Stimulated activated CD4-positive, alpha-beta T cell treated with anti-CD3 and anti-CD28 coated beads, Interleukin-15, amount 100 ng/mL, for 1 hour (primary cell): ENCODE data around the gene RPL18A.
"Not testable (repeated sequence)": the region's sequence is repeated elsewhere in the genome, so short reads cannot be mapped to it uniquely, and the experiment has no call there.

ENCODE experiments used
- DNase-seq, 2 donors: peaks; one replicate each; pipeline ENCODE4 v3.0.0-alpha.2; 2020; ENCODE audit warnings: low read depth in 1 of 2, low spot score in 1 of 2

Gene RPL18A

GRCh38 chr19:17866312-17866963 is 6.7 kb downstream of the RPL18A start:
- no peak for DNase-seq

DNA sequence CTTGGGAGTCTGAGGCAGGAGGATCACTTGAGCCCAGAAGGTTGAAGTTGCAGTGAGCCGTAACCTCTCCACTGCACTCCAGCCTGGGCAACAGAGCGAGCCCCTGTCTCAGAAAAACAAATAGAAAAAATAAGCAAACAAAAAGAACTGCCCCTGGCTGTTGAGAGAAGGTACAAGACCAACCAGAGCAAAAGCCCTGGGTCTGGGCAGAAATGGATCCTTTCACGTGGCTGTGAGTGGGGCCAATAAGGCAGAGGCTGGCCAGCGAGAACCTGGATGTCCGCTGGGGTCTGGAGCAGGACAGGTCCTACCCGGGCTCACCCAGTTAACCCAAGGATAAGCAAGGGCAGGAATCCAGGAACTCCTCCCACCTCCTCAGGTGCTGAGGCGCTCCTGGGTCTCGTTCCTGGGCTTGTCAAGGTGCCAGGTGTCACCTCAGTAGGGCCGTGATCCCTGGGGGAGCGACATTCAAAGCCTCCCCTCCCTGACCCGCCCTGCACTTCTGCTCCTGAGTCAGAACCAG is 7.3 kb downstream of the RPL18A start:
- no peak for DNase-seq

GRCh38 chr19:17868669-17869068 is 9.0 kb downstream of the RPL18A start:
- no peak for DNase-seq

- no peak for DNase-seq
These were observed 9.5 kb downstream of the RPL18A start for GRCh38 chr19:17869114-17869608.

- DNase-seq, result no peak
These were observed 11.5 kb downstream of the RPL18A start for GRCh38 chr19:17871032-17871877.

DNA sequence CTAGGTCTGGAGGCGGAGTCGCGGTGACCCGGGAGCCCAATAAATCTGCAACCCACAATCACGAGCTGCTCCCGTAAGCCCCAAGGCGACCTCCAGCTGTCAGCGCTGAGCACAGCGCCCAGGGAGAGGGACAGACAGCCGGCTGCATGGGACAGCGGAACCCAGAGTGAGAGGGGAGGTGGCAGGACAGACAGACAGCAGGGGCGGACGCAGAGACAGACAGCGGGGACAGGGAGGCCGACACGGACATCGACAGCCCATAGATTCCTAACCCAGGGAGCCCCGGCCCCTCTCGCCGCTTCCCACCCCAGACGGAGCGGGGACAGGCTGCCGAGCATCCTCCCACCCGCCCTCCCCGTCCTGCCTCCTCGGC is 12.2 kb downstream of the RPL18A start, which contains the start of gene SLC5A5:
Gene SLC5A5 (plus strand): TSS at position 68 of the 373 bp plus-strand sequence. CDS start 375 bp downstream, outside the sequence.
- no peak for DNase-seq

- DNase-seq, result peak in 1 of 2 donors; percentile 26
These were observed 12.7 kb downstream of the RPL18A start for GRCh38 chr19:17872251-17873001.

GRCh38 chr19:17873786-17874757 is 14.4 kb downstream of the RPL18A start:
- DNase-seq, result peak; percentile 40 to 59

DNA sequence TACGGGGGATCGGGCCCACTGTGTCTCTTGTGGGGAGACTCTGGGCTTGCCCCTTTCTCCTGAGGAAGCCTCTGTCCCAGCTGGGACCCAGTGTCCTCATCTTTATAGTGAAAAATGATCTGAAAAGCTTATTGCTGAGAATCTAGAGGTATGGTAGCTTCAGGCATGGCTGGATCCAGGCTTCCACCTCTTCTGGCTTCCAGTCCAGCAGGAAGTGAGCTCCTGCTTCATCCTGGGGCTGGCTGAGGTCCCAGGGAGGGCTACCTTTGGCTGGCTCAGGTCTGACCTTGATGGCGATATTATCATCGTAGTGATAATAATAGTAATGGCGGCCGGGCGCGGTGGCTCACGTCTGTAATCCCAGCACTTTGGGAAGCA is 15.0 kb downstream of the RPL18A start:
- no peak for DNase-seq

- DNase-seq, result no peak
These were observed 18.0 kb downstream of the RPL18A start for GRCh38 chr19:17877696-17878095.

GRCh38 chr19:17879466-17879865 is 19.8 kb downstream of the RPL18A start:
- DNase-seq, result no peak

GRCh38 chr19:17881701-17882100 is 22.0 kb downstream of the RPL18A start:
- DNase-seq, result no peak

- DNase-seq, result no peak
These were observed 24.1 kb downstream of the RPL18A start for GRCh38 chr19:17883627-17884410.

DNA sequence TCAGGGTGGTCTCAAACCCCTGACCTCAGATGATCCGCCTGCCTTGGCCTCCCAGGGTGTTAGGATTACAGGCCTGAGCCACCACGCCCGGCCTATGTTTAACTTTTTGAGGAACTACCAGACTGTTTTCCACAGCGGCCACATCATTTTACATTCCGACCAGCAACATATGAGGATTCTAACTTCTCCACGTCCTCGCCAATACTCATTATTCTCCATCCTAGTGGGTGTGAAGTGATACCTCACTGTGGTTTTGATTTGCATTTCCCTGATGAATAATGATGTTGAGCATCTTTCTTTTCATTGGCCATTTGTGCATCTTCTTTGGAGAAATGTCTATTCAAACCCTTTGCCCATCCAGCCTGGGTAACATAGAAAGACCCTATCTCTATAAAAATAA is 26.8 kb downstream of the RPL18A start:
- no peak for DNase-seq

GRCh38 chr19:17887221-17887620 is 27.5 kb downstream of the RPL18A start:
- not testable (repeated sequence) for DNase-seq

DNA sequence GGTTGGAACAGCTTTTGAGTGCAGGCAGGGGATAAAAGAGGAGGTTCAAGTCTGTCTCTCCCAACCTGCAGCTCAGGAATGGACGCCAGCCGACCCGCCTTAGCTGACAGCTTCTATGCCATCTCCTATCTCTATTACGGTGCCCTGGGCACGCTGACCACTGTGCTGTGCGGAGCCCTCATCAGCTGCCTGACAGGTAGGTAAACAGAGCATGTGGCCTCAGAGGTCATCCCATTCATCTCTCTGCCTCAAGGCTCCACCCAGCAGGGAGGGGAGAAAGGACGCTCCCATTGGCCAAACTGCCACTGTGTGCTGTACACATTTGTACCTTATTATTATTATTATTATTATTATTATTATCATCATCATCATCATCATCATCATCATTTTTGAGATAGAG is 28.6 kb downstream of the RPL18A start:
- no peak for DNase-seq

DNA sequence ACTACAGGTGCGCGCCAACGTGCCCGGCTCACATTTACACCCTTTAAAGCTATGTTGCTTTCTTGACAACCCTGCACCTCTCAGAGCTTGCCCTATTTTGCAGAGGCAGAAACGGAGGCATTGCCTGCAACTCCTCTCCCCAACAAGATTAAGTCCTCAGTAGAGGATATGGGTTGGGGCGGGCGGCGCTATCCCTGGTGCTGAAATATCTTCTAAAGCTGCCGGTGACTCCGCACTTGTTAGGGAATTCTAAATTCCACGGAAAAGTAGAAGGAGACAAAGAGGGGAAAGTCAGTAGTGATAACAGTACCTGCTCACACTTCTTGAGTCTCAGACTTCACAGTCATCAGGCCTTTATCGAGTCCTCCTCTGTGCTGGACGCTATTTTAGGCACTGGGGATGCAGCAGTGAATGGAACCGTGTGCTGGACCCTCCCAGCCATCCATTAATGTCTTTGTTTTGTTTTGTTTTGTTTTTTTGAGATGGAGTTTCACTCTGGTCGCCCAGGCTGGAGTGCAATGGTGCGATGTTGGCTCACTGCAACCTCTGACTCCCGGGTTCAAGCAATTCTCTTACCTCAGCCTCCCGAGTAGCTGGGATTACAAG is 30.0 kb downstream of the RPL18A start:
- no peak for DNase-seq

DNA sequence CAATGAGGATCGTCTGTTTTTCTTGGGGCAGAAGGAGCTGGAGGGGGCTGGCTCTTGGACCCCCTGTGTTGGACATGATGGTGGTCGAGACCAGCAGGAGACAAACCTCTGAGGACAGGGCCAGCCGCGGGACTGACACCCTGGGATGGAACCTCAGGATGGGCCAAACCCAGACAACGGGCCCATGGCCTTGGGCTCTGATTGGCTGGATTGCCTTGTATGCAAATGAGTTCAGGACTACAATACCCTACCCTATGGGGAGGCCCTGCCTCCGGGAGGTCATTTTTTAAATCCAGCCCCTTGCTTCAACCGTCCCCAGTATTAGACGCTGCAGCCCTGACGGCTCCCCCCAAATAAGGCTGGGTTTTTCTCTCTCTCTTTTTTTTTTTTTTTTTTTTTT is 34.1 kb downstream of the RPL18A start:
- DNase-seq, result no peak

DNA sequence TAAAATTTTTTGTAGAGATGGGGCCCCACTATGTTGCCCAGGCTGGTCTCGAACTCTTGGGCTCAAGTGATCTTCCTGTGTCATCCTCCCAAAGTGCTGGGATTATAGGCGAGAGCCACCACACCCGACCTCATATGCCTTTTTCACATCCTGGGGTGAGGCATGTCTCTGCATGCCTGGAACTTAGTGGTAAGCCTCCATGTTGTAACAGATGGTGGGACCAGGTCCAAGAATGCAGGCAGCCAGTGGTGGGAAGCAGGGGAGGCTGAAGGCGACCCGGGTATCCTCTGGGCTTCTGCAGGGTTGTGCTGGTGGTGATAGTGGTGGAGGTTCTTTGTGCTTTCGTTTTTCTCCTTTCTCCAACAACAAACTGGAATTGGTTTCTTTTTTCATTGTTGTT is 43.0 kb downstream of the RPL18A start:
- no peak for DNase-seq
